Jurkat, Clone E6-1 (cell line): Measurements from ENCODE around the gene USP48.

Source experiments
- DNase-seq: peaks from one replicate; pipeline ENCODE4 v3.0.0-alpha.2; 2011; ENCODE audit warnings: low read depth, low spot score
- H3K4me3 ChIP-seq: 2 replicates; pipeline ENCODE4 v1.5.1; 2011; ENCODE audit warnings: mild to moderate bottlenecking, low read length, control low read depth, moderate library complexity

The USP48 gene

GRCh38 chr1:21650400-21650799 lies 132.5 kb downstream of the USP48 start:
- H3K4me3 ChIP-seq = no peak overlapping the region
- DNase-seq = no peak

DNA sequence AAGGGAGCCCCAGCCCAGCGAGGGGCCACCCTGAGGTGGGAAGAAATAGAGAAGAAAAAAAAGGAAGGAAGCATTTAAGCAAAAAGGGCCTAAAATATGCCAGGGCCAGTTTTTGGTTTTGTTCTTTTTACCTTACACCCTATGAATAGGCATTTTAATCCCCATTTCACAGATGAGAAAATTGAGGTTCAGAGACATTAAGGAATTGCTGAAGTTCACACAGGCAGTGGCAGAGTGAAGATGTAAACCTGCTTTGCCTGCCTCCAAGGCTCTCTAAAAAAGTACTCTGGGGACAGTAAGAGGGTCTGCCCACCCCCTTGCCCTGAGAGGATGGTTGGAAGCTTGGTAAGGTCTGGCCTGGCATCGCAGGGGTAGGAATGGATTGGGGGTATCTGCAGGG lies 133.6 kb downstream of the USP48 start:
- DNase-seq = no peak

DNA sequence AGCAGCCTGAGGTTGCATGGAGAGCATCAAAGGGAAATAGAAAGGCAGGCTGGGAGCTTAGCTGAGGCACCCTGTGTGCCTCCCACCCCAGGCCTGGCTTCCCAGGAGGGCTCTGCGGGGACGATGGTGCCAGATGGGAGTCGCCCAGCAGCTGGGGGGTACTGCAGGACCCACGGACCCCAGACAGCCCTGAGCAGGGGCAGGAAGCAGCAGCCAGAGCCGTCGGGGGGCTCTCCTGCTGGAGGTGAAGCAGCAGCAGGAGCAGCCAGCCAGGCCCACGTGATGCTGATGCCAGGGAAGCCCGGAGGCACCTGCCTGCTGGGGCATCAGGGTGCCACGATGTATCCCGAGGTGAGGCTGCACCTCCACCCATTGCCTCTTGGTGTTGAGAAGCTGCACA lies 134.2 kb downstream of the USP48 start:
- no peak overlapping the region for H3K4me3 ChIP-seq
- DNase-seq = no peak

More for the DNA sequence above, 133.6 kb downstream of the USP48 start:
- no peak overlapping the region for H3K4me3 ChIP-seq

DNA sequence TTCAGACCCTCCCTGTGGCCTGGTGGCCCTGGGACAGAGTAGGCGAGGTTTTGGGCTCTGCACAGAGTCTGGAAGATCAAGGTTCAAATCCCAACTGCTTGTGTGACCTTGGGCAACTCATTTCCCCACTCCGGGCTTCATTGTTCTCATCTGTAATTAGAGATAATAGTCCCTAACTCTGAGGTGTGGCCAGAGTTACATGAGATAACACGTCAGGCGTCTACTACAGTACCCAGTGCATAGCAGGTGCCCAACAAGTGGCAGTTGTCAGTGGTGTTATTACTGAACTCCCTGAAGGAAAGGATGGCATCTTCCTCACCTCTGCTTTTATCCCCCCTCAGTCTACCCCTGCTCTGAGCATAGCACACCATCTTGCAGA lies 134.6 kb downstream of the USP48 start:
- DNase-seq = no peak
- H3K4me3 ChIP-seq = peak overlapping the region; percentile 22; the same call in 1 of the 2 replicates

DNA sequence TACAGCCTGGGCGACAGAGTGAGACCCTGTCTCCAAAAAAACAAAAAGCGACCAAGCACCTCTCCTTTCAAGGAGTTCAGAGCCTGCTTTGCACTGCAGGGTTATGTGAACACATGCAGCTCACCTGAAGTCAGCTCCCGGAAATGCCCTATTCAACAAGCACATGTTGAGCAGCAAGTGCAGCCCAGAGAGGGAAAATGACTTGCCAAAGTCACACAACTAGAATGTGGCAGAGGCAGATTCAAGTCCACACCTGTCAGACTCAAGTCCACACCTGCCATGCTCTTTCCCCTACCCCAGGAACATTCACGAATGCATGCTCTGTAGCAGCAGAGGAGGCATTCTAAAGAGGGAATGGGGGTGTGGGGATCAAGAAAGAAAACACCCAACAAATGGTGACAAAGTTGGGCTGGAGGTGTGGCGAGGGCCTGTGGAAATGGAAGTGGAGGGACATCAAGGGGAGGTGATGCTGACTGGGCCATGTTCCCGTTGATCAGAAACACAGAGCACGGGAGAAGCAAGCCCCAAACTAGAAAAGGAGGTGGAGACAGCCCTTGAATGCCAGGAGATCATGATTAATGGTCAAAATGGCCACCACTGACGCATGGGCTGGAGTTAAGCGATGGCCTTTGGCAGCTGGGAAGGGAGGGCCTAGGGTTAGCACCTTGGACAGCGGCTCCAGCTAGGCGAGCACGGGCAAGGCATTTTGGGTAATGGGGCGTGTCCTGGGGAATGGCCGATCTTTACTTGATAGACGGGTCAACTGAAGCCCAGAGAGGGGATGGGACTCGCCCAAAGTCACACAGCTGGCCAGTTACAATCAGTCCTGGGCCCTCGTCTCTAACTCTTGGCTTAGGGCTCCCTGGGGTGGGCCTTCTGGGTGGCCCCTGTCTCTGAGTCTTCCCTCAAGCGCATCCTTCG lies 135.3 kb downstream of the USP48 start:
- peak overlapping the region; percentile 22; the same call in 1 of the 2 replicates for H3K4me3 ChIP-seq
- no peak for DNase-seq

GRCh38 chr1:21645550-21645949 lies 137.4 kb downstream of the USP48 start:
- no peak overlapping the region for H3K4me3 ChIP-seq
- DNase-seq = no peak

DNA sequence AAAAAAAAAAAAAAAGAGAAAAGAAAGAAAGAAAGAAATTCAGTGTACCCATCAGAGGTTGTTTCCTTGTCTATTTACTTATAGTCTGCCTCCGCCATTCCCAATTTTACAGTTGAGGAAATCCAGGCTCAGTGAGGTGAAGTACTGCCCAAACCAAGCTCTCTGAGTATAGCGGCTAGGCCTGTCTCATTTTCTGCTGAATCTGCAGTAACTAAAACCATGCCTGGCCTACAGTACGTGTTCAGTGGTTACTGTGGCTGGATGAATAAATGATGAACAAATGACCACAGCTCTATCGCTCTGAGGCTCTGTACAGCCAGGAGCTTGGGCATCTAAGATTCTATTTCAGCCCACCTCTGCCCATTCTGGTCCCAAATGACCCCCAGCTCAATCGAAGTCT lies 138.0 kb downstream of the USP48 start:
- no peak for DNase-seq
- H3K4me3 ChIP-seq = no peak overlapping the region

DNA sequence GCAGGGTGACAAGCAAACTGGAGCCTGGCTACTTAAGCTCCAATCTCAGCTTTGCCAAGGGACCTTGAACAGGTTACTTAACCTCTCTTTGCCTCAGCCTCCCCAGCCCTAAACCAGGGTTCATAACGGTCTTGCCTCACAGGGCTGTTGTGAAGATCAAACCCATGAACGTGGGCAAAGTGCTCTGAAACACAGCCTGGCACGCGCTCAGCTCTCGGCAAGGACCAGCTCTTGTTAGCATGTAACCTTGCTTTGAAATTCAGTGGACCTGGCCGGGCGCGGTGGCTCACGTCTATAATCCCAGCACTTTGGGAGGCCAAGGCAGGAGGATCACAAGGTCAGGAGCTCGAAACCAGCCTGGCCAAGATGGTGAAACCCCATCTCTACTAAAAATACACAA lies 138.6 kb downstream of the USP48 start:
- DNase-seq = no peak
- no peak overlapping the region for H3K4me3 ChIP-seq

GRCh38 chr1:21643624-21644023 lies 139.3 kb downstream of the USP48 start:
- DNase-seq = no peak
- H3K4me3 ChIP-seq = no peak overlapping the region

- H3K4me3 ChIP-seq = no peak overlapping the region
- DNase-seq = no peak
These were observed 140.8 kb downstream of the USP48 start for GRCh38 chr1:21641967-21642739.

DNA sequence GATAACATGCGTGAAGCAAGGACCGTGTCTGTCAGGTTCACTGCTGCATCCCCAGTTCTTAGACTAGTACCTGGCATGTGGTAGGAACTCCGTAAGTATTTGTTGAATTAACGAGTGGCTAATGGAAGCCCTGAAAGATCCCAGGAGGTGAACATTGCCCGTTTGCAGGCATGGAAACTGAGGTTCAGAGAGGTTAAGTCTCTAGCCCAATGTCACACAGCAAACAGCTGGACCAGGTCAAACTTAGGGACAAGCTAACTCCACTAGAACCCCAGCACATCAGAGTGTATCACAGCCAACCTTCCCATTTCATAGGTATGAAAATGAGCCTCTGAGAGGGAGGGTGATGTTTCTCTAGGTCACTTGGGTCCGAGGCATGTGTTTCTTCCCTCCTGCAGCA lies 141.4 kb downstream of the USP48 start:
- H3K4me3 ChIP-seq = no peak overlapping the region

DNA sequence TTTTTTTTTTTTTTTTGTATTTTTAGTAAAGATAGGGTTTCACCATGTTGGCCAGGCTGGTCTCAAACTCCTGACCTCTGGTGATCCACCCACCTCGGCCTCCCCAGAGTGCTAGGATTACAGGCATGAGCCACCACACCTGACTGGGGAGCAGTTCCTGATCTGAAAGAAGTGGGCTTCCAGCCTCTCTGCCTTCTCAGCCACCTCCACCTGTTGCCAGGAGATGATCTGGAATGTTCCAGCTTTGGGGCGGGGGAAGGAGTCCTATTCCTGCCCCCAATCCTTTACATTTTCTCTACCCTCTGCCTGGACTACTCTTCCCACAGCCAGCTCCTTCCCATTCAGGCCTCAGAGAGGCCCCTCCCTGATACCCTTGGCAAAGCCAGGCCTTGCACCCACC lies 141.9 kb downstream of the USP48 start:
- H3K4me3 ChIP-seq = no peak overlapping the region
- no peak for DNase-seq

More for the DNA sequence above, 141.4 kb downstream of the USP48 start:
- no peak for DNase-seq

GRCh38 chr1:21640653-21641052 lies 142.3 kb downstream of the USP48 start:
- no peak for DNase-seq
- no peak overlapping the region for H3K4me3 ChIP-seq

GRCh38 chr1:21639594-21640041 lies 143.3 kb downstream of the USP48 start:
- no peak for DNase-seq
- H3K4me3 ChIP-seq = no peak overlapping the region

DNA sequence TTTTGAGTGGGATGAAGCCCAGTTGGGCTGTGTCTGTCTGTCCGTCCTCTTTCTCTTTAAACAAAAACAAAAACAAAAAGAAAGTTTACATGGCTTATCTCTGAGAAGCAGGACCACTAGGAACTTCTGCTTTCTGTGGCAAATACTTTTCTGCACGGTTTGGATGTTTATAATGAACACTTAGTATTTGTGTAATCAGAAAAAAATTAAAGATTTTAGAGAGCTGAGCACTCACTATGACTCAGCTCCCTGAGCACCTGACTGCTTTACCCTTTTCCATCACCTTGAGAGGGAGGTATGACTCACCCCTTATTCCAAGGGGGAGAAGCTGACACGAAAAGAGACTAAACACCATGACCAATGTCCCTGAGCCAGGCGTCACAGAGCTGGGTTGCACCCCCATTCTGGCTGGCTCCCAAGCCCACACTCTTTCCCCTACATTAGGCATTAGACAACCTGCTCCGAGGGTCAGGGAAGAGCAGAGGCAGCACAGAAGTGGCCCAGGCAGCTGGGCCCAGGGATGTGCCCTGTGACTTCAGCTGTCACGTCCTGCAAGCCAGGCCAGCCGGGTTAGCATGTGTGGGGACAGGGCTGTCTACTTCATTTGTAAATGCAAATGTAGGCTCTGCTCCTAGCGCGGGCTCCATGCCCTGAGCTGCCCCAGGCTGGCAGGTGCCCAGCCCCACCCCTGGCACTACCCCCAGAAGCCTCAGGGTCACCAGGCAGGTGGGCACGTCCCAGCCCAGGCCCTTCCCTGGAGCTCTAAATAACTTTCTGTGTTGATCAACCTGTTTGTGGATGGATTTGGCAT lies 144.2 kb downstream of the USP48 start:
- DNase-seq = no peak
- no peak overlapping the region for H3K4me3 ChIP-seq

GRCh38 chr1:21637514-21637913 lies 145.4 kb downstream of the USP48 start:
- H3K4me3 ChIP-seq = no peak overlapping the region
- DNase-seq = no peak

DNA sequence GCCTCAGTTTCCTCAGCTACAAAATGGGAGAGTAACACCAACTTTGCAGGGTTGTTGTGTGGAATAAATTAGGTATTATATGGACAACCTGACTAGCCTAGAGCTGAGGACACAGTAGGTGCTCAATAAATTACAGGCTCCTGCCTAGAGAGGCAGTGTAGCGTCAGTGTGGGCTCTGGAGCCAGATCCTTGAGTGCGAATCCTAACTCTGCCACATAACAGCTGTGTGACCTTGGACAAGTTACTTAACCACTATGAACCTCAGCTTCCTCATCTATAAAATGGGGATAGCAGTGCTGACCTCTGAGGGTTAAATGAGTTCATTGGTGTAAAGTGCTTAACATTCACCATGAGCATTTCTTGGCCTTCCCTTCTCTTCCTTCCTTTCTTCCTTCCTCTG lies 146.9 kb downstream of the USP48 start:
- no peak overlapping the region for H3K4me3 ChIP-seq
- no peak for DNase-seq

- DNase-seq = no peak
- no peak overlapping the region for H3K4me3 ChIP-seq
These were observed 148.0 kb downstream of the USP48 start for GRCh38 chr1:21634806-21635535.
